Stimulated activated CD8-positive, alpha-beta memory T cell treated with anti-CD3 and anti-CD28 coated beads, Interleukin-4, amount 100 ng/mL, for 48 hours (primary cell): ENCODE data around the gene SFR1.
A peak's percentile ranks its signal among the peaks of the same experiment; 100 is the strongest.

Experiments
- DNase-seq: peaks from one replicate; pipeline ENCODE4 v3.0.0-alpha.2; 2020

The SFR1 gene, protein sequence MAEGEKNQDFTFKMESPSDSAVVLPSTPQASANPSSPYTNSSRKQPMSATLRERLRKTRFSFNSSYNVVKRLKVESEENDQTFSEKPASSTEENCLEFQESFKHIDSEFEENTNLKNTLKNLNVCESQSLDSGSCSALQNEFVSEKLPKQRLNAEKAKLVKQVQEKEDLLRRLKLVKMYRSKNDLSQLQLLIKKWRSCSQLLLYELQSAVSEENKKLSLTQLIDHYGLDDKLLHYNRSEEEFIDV

GRCh38 chr10:104121485-104122224, at the start of gene SFR1:
TSS of gene SFR1 (plus strand) at chr10:104122171. CDS start at chr10:104122184, 13 bp downstream.
- peak; percentile 98 for DNase-seq

DNA sequence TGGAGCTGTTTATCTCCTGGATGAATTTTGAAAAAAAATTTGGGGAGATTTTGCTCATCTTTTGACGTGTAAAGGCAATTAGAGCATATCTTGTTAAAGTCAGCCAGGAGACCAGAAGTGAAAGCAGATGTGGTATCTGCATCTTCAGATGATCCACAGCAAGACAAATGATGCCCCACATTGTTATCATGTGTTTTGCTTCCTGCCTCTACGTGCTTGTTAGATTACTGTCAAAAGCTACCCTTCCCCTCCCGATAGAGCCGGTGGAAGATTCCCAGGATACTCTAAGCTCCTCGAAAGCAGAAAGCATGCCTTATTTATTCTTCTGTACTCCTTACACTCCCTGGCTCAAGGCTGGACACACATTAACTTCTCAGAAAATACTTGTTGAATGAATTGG, 49.2 kb upstream of the SFR1 start:
- DNase-seq, result no peak

- no peak for DNase-seq
These were observed 47.5 kb upstream of the SFR1 start for GRCh38 chr10:104074505-104074904.

DNA sequence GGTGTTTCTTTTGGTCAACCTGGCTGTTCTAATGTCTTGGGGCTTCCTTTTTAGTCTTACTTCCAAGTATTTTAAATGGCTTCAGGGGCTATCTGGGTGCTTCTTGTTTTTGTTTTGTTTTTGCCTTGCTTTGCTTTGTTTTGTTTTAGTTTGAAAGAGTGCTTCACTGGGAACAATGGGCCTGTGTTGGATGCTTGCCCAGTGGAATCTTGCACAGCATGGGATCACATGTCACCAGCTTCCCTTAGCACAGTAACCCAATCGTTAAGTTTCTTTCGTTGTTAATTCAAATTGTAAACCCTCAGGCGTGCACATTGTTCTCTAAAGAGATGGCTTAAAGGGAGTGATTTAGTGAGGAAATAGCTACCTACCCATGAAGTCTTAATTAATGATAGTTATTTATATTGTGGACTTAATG, 45.2 kb upstream of the SFR1 start:
- DNase-seq, result no peak

GRCh38 chr10:104077247-104077646, 44.7 kb upstream of the SFR1 start:
- DNase-seq, result no peak

- no peak for DNase-seq
These were observed 44.3 kb upstream of the SFR1 start for GRCh38 chr10:104077663-104078151.

DNA sequence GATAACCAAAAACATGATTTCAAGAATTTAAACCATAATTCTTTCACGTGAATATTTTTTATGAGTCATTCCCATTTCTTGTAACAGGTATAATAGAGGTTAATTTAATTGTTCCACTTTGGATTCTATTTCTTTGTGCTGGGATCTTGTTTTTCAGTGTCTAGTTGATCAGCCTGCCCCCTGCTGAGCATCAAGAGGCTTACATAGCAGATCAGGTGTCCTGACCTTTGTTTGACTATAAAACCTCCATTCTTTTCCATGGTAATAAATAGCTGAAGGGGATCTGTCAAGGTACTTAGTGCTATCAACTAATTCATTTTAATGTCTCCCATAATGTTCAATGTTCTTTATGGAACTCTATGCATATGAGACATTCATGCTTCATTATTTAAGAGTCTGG, 41.2 kb upstream of the SFR1 start:
- no peak for DNase-seq

DNA sequence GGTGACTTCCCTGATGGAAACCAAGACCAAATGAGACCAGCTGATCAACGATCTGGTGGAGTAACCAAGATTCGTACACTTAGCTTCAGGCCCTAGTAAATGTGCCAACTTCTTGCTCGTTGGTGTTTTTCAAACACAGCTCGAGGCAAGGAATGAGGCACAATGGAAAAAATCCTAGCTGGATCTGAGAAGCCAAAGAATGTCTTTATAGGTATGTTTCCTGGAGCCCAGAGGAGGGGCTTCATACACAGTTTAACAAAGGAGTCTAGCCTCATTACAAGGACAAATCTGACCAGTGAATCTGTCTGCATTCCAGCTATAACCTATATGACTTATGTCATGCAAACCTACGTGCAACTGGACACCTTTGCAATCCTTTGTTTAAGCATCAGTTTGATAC, 40.0 kb upstream of the SFR1 start:
- DNase-seq, result no peak

GRCh38 chr10:104084482-104085142, 37.4 kb upstream of the SFR1 start:
- no peak for DNase-seq

- no peak for DNase-seq
These were observed 36.1 kb upstream of the SFR1 start, which contains the start of gene COL17A1 for GRCh38 chr10:104085801-104086400. TSS of gene COL17A1 (minus strand) at chr10:104085880. CDS start at chr10:104080673, 5,207 bp downstream.

DNA sequence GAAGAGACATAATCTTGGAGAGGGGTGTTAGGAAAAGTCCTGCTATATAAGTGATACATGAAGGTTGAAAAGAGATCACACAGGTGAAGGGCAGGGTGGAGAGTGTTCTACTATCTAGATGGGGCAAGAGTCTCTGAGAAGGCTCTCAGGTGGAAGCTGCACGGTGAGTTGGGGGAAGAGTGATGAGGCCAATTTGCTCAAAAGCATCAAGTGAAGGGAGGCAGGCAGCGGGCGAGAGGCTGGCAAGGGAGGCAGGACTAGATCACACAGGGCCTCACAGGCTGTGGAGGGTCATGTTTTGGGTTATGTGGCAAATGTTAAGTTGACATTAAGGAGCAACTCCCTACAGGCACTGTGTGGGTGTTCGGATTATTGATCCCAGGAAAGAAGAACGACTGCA, 33.7 kb upstream of the SFR1 start:
- DNase-seq, result no peak

- DNase-seq, result no peak
These were observed 32.4 kb upstream of the SFR1 start for GRCh38 chr10:104089621-104090020.

DNA sequence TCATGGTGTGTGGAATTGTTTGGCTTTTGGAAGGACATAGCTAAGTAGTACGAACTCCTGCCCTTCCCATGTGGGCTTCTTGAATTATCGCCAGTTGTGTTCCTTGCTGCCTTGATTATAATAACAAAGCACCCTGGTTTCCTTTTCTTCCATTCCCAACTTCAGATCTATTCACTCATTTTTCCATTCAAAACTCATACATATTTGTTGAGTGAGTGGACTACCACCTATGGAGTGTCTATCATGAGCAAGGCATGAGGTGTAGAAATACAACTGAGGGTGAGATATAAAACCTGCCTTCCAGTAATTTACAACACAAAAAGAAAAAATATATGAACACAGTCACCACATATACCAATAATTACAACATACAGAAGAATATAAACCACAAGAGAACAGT, 31.4 kb upstream of the SFR1 start:
- DNase-seq, result no peak

GRCh38 chr10:104092749-104093148, 29.2 kb upstream of the SFR1 start:
- no peak for DNase-seq

- DNase-seq, result no peak
These were observed 25.3 kb upstream of the SFR1 start for GRCh38 chr10:104096692-104097091.

DNA sequence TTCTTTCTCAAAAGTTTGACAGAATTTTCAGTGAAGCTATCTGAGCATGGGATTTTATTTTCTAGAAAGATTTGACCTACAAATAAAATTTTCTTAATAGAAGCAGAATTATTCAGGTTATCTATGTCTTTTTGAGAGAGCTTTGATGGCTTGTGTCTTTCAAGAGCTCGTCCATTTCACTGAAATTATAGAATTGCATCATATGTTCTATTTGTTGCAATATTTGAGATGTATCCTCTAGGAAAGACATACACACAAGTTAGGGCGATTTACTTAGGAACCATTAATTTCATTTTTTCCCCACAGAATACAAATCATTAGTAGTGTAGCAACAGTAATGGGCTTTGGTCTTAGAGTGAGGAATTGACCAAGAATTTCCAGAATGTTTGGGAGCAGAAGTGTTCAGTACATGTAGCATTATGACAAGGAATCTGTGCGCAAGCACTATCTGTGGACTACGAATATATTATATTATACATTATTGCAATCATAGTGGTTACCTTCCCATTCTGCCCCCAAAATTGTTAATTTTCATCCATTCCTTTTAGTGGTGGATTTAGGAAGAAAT, 23.5 kb upstream of the SFR1 start:
- no peak for DNase-seq

DNA sequence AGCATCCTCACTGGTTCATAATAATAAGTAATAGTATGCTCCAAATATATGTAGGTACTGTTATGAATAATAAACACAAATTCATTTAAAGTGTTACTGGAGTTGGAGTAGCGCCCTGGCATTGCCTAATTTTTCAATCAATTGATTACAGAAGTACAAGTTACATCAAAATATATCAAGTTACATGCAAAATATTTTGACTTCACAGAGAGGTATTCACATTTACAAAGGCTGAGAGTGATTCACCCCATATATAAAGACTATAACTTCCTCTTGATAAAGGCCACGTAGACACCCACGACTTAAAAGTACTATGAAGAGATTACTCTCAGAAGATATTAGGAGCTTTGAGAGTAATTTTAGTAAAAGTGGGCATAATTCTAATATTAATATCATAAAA, 22.7 kb upstream of the SFR1 start:
- no peak for DNase-seq

- no peak for DNase-seq
These were observed 22.0 kb upstream of the SFR1 start for GRCh38 chr10:104099941-104100340.

GRCh38 chr10:104100795-104101194, 21.2 kb upstream of the SFR1 start:
- DNase-seq, result no peak

DNA sequence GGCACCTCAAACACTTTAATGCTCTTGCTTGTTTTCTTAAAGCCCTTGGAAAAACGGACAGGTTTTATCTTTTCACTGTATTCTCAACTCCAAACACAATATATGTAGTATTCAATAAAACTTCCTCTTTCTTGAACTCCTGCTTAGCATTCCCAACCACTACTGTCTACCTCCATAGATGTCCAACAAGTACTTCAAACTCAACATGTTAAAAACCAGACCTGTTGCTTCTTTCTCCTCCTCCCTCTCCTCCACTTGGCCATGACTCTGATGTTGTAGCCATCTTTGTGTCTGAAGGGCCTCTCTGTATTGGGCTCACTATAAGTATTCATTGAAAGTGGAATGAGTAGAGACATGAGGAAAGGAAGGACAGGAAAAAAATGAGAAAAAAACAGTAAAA, 20.1 kb upstream of the SFR1 start:
- DNase-seq, result no peak

DNA sequence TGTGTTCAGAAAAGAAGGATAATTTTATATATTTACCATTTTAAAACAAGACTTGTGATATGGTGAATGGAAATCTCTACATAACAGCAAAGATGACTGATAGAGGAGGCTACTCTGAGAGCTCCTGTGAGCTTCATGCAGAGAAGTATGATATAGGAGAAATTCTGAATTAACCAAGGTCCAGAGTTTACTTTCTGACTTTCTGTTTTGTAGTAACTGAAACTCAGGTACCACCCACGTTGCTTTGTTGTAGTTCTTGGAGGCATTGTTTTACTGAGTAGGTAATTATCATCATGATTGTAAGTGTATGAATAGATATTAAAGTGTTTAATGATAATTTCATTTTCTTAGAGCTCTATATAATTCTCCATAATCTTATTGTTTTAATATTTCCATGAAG, 18.0 kb upstream of the SFR1 start:
- no peak for DNase-seq

GRCh38 chr10:104104418-104104817, 17.6 kb upstream of the SFR1 start:
- DNase-seq, result no peak

DNA sequence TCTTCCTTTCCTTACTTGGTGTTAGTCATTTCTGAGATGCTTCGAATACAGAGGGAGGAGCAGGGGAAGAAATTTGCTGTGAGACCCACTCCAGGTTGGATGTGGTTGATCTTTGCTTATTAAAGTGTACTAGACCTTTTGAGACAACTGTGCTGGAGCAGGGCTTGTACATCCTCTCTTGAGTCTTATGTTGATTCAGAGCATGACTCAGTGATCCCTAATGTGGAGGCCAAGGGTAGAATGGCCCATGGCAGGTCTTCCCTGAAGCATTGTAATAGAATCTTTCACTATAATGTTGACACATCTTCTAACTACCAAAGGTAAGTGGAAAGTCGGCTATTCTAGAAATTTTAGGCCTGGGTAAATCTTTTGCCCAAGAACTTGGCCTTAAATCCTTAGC, 17.0 kb upstream of the SFR1 start:
- DNase-seq, result no peak
